ENCODE measurements around the gene SV2C.
"Not testable (repeated sequence)": the region's sequence is repeated elsewhere in the genome, so short reads cannot be mapped to it uniquely, and the experiment has no call there.

SV2C gene

DNA sequence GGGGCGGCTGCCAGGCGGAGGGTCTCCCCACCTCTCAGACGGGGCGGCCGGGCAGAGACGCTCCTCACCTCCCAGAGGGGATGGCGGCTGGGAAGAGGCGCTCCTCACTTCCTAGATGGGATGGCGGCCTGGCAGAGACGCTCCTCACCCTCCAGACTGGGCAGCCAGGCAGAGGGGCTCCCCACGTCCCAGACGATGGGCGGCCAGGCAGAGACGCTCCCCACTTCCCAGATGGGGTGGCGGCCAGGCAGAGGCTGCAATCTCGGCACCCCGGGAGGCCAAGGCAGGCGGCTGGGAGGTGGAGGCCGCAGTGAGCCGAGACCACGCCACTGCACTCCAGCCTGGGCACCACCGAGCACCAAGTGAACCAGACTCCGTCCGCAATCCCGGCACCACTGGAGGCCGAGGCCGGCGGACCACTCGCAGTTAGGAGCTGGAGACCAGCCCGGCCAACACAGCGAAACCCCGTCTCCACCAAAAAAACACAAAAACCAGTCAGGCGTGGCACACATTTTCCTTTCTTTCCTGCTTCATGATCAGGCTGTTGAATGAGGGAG lies 253.1 kb downstream of the SV2C start:
- not testable (repeated sequence) for DNase-seq (ENCODE audit: low read depth, low spot score)

DNA sequence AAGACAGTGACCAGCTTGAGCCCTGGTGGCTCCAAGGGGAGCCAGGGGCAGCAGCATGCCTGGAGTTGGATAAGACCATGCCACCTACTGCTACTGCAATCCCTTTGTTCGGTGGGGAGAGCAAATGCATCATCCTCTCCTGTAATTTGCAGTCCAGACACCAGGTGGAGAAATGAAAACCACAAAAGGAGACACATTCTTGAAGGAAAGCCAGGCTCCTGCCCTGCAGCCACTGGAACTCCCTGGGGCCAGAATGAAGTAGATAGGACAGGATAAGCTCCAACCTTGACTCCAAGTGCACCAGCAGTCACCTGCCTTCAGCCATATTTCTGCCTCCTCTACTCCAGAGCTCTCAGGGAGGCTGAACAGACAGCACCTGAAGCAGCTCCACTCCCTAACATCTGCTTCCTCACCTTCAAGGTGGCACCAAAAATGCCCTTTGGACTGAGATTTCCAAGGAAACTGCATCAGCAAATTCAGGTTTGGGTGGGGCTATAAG lies 254.8 kb downstream of the SV2C start:
- DNase-seq (ENCODE audit: low read depth, low spot score) = no peak

DNA sequence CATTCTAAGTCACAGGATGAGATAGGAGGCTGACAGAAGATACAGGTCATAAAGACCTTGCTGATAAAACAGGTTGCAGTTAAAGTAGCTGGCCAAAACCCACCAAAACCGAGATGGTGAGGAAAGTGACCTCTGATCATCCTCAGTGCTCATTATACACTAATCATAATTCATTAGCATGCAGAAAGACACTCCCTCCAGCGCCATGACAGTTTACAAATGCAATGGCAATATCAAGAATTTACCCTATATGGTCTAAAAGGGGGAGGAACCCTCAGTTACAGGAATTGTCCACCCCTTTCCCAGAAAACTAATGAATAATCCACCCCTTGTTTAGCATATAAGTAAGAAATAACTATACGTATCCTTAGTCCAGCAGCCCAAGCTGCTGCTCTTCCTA lies 256.7 kb downstream of the SV2C start:
- no peak for DNase-seq (ENCODE audit: low read depth, low spot score)

DNA sequence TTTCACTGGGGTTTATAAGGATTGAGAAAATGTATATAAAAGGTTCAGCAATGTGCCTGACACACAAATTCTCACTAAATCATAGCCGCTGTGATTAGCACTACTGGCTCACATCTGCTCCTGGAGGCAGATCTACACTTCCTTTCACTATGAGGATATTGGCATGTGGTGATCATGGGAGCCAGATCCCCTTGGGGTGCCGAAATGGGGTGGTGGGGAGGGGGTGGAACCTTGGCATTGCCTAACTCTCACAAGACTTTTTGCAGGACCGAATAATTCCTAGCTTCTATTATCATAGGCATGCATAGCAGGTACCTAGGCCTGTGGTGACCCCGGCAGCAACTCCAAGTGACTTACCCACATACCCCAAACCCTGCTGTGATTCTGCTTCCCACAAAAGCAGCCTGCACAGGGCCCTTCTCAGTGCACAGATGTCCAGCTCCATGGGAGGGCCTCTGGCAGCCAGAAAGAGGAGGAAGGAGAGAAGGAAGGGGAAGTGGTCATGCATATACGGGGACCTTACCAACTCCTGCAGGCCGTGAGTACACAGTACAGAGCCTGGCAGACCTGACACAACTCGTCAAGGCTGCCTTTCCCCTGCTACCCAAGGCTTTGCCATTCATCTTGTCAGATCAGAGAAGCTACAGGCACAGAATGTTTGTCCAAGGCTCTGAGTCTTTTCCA lies 258.6 kb downstream of the SV2C start:
- DNase-seq (ENCODE audit: low read depth, low spot score) = peak; percentile 21

DNA sequence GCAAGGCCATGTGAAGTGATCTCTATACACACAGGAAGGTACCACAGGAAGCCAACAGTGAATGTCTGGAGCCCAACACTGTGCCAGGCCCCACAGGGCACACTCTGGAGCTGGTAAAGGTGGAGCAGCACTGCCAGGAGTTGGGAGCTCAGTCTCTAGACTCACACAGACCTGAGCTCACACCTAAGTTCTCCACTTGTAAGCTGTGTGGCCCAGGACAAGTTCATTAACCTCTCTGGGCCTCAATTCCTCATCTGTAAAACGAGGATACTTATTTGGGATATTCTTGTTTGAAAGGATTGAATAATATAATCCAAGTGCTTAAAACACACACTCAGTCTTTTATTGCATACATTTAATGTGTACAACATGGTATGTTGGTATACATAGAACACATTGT lies 259.3 kb downstream of the SV2C start:
- DNase-seq (ENCODE audit: low read depth, low spot score) = no peak

DNA sequence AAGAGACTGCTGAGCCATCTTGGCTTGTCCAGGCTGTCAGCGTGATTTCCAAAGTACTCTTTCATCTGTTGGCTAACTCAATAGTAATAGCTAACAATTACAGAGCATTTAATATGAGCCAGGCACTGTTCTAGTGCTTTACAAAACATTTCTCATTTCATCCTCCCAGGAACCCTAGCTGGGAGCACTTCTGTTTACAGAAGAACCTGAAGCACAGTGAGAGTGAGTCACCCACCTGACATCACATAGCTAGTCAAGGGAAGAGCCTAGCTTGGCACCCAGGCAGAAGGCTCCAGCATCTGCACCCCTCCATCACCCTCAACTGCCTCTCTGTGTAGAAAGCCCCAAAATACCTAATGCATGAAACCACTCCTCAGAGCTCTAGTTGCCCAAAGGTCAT lies 262.4 kb downstream of the SV2C start:
- no peak for DNase-seq (ENCODE audit: low read depth, low spot score)

DNA sequence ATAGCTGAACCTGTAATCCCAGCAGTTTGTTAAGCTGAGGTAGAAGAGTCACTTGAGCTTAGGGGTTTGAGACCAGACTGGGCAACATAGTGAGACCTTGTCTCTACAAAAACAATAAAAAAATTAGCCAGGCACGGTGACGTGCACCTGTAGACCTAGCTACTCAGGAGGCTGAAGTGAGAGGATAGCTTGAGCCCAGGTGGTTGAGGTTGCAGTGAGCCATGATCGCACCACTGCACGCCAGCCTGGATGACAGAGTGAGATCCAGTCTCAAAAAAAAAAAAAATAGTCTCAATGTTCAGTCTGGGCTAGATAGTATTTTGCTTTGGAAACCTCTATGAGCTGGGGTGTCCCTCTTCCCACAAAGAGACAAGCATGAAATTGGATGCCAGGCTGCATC lies 268.0 kb downstream of the SV2C start:
- no peak for DNase-seq (ENCODE audit: low read depth, low spot score)

DNA sequence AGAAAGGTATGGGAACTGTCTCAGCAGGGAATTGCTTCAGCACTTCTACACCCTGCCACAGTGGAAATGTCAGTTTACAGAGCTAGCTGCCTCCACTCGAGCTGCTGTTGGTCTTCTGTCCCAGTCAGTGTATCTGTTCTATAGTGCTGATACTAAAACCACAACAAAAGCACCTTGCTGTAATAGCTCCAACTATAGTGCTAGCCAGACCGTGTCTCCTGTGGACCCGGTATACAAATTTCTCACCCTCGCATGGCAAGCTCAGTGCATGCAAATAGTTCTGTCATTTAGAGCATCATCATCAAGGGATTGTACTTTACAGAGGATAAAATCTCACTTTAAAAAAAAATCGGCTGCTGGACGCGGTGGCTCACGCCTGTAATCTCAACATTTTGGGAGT lies 268.4 kb downstream of the SV2C start:
- DNase-seq (ENCODE audit: low read depth, low spot score) = no peak

DNA sequence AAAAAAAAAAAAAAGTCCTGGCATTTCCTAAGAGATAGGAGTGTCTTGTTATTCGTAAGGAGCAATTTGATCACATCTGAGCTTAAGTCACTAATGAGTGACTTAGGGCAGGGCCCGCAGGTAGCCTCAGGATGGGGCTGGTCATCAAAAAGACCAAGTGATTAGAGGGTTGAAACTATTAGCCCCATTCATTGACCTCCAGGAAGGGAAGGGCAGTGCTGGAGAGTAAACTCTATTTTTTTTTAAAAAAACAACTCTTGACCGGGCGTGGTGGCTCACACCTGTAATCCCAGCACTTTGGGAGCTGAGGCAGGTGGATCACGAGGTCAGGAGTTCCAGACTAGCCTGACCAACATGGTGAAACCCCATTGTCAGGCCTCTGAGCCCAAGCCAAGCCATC lies 273.7 kb downstream of the SV2C start:
- no peak for DNase-seq (ENCODE audit: low read depth, low spot score)

DNA sequence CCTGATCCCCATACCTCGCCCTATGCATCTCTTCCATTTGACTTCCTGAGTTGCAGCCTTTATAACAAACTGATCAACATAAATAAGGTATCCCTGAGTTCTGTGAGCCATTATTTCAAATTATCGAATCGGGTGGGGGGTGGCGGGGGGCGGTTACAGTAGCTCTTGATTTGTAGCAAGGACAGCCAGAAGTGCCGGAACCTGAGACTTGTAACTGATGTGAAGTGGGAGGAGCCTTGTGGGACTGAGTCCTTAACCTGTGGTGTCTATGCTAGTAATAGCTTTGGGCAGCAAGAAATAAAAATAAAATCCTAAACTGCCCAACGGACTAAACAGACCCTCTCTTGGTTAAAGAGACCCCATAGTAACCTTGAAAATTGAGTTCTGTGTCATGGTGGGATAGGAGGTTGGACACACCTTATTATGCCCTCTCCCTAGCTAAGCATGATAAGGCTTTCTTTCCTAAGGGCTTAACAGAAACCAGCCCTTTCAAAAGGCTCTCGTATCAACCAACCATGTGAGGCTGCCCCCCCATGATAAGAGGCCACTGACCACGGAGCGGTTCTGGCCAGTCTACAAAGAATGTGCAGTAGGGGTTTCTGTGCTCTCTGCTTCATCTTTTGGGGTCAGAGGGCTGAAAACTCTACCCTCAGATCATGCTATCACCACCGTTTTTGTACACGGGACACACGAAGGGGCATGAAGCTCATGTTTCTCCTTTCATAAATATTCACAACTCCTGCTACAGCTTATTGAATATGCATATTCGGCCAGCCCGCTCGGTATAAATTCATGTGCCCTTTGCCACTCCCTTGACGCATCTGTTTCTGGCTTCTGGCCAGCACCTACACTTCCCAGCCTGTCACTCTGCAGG lies 280.4 kb downstream of the SV2C start:
- DNase-seq (ENCODE audit: low read depth, low spot score) = no peak

DNA sequence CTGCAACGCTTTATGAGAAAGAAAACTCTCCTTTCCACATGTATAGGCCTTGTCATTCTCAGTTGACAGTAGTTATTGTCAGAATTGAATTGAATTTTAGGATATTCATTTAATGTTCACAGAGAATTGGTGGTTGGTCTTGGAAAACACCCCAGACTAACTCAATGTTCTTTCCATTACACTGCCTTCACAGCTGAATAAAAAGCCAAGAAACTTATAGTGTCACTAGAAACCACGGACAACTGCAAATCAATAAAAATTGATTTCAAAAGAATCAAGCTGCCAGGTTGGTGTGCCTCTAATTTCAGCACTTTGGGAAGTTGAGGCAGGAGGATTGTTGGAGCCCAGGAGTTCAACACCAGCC lies 281.0 kb downstream of the SV2C start:
- no peak for DNase-seq (ENCODE audit: low read depth, low spot score)

DNA sequence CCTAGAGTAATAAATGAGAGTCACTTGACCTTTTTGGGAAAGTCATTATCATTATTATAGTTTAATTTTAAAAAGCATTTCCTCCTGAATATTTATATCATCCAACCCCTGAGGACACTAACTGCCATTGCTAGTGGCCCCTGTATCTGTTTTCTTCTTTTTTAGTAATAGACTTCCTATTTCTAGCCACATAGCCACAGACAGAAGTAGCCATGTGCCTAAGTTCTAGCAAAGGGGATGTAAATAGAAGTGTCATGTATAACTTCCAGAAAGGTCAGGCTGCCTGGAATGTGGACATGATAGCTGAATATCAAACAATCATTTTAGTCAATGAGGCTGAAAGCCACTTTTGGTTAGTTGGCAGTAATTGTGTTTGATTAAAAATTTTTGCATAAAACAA lies 282.4 kb downstream of the SV2C start:
- no peak for DNase-seq (ENCODE audit: low read depth, low spot score)

DNA sequence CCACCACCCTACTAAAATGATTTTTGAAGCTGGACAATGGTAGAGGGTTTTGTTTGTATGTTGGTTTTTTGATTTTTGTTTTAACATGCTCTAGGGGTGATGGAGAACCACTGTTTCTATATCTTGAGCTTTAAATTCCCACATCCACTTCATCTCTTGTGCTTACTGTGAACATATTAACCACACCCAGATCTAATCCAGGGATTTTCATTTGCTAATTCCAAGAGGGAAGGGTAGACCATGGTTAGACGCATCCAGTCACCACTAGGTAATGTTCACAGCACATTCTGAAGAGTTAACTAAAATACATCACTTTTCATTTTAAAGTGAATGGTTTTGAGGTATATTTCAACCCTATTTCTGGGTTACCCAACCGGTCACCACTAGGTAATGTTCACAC lies 283.4 kb downstream of the SV2C start:
- DNase-seq (ENCODE audit: low read depth, low spot score) = no peak

DNA sequence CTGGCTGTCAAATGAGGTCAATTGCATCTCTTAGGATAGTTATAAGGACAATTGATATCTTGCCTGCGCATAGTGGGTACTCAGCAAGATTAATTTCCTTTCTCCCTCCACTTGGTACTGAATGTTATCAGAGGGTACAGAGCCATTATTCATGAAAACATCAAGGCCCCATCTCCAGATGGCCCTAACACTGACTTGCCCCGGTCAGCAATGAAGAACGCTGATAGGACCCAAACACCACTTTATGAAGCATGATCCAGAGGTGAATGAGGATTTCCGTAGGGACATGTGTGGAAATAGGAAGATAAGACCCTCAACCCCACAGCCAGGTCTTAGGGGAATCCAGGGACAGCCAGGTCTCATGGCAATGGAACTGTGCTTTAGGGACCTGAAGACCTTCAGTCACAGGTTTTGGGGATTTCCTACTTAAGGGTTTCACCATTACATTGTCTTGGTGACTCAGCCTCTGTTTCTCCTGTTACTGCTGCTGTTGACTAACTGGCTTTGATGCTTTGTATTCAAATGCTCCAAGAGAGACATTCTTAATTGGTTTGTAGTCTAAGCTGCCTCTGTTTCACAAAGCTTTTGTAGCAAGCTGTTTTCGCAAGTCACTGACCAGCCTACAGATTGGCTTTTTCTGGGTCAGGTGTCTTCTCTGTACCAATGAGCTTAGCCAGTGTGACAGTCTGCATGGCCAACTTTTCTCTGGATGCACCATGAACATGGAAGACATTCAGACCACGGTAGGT lies 284.6 kb downstream of the SV2C start:
- no peak for DNase-seq (ENCODE audit: low read depth, low spot score)

DNA sequence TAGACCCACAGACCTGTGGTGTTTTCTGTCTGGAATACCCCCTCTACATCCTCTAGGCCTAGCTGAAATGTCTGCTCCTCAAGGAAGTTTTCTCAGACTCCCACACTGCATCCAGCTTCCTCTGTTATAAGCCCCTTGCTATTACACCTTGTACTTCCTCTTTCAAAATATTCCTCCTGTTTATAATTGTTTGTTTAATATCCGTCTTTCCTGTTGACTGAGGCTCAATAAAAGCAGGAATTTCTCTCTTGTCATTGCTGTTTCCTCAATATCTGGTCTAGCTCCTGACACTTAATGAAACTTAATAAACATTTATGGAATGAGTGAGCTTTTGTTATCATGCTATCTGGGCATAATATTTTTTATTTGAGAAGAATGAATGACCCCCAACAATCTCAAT lies 285.8 kb downstream of the SV2C start:
- no peak for DNase-seq (ENCODE audit: low read depth, low spot score)

DNA sequence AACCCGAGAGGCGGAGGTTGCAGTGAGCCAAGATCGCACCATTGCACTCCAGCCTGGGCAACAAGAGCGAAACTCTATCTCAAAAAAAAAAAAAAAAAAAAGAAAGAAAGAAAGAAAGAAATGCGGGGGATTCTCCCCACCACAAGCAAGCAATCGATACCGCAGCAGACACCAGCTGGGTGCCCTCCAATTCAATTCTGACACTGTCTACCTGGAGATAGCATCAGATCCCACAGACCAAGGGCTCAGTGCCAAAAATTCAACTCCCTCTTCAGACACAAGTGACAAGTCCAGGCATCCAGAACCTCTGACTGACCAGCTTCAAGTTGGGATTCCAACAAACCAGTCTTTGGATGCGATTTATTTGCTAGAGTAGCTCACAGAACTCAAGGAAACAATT lies 286.5 kb downstream of the SV2C start:
- not testable (repeated sequence) for DNase-seq (ENCODE audit: low read depth, low spot score)

DNA sequence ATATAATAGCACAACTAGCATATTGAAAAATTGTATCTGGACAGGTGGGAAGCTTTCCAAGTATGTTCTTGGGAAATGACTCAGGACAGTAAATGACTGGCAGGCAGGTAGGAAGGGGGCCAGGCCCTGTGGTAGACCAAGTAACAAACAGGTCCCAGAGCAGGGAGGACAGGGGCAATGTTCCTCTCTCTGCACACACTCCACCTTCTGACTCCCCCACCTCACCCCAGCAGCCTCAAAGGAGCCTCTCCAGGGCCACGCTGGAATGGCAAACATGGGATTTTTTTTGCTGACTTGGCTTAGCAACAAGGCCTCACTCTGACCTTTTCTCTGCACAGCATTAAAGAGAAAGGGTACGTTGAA lies 288.8 kb downstream of the SV2C start:
- DNase-seq (ENCODE audit: low read depth, low spot score) = no peak

DNA sequence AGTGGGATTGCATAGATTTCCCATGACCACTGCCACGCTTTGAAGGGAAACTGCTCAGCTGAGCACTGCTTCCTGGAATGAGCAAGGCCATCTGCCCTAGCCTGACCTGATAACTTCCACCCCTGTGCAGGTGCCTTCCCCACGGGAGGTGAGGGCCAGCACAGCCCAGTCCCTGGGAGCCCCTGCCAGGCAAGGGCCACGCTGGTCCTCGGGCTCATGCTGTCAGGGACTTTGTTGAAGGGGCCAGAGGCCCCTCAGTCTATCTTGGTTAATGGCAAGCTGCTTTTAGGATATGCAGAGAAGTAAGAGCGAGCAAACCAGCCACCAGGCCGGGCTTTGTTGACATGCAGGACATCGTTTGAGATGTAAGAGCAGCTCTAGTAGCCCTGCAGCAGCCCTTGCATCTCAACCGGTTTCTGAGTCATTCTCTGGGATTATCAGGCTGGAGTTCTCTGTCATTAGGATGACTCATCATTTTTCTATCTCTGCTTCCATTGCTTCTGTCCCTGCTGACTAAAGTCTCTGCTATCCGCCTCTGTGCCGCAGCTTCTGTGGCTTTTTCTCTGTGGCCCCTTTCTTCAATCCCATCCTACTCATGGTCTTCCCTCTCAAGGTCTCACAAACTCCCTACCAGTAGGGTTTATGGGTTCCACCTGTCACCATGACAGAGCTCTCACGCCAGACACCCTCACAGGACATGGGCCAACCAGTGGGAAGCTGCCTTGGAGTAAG lies 289.3 kb downstream of the SV2C start:
- DNase-seq (ENCODE audit: low read depth, low spot score) = no peak

DNA sequence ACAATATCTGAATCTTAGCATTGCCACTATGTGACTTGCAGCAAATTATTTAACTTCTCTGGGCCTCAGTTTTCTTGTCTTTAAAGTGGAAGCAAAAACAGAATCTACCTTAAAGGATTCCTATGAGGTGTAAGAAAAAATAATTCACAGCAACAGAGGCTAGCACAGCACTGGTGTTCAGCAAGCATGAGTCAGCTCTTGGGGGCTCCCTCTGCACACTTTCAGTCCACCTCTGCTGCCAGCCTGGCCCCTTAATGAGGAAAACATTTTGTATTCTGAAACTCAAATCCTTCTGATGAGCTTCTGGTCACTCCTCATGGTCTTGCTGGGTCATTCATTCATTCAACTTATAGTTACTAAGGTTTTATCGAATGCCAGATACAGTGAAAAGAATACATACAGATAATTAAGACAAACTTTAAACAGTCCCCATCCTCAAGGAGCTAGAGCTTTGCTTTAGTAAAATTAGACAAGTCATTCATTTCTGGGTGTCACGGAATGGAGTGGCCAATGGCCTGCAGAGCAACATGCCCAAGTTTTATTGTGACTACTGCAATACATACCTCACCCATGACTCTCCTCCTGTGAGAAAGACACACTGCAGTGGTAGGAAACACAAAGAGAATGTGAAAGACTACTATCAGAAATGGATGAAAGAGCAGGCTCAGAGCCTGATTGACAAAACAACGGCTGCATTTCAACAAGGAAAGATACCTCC lies 293.1 kb downstream of the SV2C start:
- no peak for DNase-seq (ENCODE audit: low read depth, low spot score)

DNA sequence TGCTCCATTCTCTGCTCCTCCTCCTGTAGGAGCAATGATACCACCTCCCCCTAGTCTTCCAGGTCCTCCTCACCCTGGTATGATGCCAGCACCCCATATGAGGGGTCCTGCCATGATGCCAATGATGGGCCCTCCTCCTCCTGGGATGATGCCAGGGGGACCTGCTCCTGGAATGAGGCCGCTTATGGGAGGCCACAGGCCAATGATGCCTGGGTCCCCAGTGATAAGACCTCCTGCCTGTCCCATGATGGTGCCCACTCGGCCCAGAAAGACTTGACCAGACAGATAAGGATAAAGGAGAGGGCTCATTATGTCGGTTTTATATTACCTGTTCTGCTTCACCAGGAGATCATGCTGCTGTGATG lies 293.7 kb downstream of the SV2C start:
- no peak for DNase-seq (ENCODE audit: low read depth, low spot score)

DNA sequence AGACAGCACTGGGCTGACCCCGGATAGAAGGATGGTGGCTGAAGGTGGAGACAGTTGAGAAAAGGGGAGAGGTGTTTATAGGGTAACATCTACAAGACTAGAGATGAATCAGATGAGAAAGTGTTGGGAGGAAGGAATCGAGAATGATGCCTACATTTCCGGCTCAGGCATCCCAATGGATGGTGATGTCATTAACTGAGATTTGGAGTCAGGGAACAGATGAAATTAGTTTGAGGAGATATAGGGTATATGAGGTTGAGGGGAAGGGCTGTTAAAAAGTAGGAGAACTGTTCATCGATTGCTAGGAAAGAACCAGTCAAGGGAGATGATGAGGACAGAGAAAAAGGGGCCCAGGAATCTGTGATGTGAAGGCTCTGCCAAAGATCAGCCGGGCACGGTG lies 295.2 kb downstream of the SV2C start:
- no peak for DNase-seq (ENCODE audit: low read depth, low spot score)

Data from brain pericyte (primary cell).